Measurements from ENCODE around the gene COX5A. TPM values are rescaled to one million over a fixed set of nuclear protein-coding genes. Genes with fewer than 3 reads are reported as not detected.

Gene COX5A
- total and polyA plus RNA-seq, 2 of the 13 experiments (the other 11 are each of a cell fraction or from before 2014, with no cell fraction given): 158 to 218 TPM

Small RNAs within 50 kb of the gene (small RNA-seq; reads per million reads assigned to genes)
- gene RF00019 (ENCODE audit: insufficient read depth in 2 of 3, insufficient read length in 3 of 3, low read depth in 2 of 3, low replicate concordance in 1 of 3): 0 reads per million in 3 experiments

Other genes with a start within 250 kb of the COX5A start
- 17.4 and 24.3 TPM in 2 replicates for gene EDC3, start 242.0 kb downstream of the COX5A start, total RNA-seq (2016; rRNA removed; fragmentation: Illumina TruSeq; extraction: Trizol)
- 32.0 and 40.9 TPM in 2 replicates for gene EDC3, start 242.0 kb downstream of the COX5A start, polyA plus RNA-seq (2011; rRNA removed)
- 4.1 and 7.9 TPM in 2 replicates for gene CYP1A1, start 212.5 kb downstream of the COX5A start, total RNA-seq (2016; rRNA removed; fragmentation: Illumina TruSeq; extraction: Trizol)
- 8.0 and 11.0 TPM in 2 replicates for gene CYP1A1, start 212.5 kb downstream of the COX5A start, polyA plus RNA-seq (2011; rRNA removed)
- not detected in 2 replicates for gene CYP1A2, start 189.2 kb downstream of the COX5A start, total RNA-seq (2016; rRNA removed; fragmentation: Illumina TruSeq; extraction: Trizol)
- 0.07 and 0.09 TPM in 2 replicates for gene CYP1A2, start 189.2 kb downstream of the COX5A start, polyA plus RNA-seq (2011; rRNA removed)
- gene CSK, start 156.0 kb downstream of the COX5A start, total RNA-seq (2016; rRNA removed; fragmentation: Illumina TruSeq; extraction: Trizol): 20.6 and 21.3 TPM in 2 replicates
- gene CSK, start 156.0 kb downstream of the COX5A start, polyA plus RNA-seq (2011; rRNA removed): 12.5 and 18.8 TPM in 2 replicates
- gene LMAN1L, start 125.2 kb downstream of the COX5A start, total RNA-seq (2016; rRNA removed; fragmentation: Illumina TruSeq; extraction: Trizol): not detected in 2 replicates
- not detected in 2 replicates for gene LMAN1L, start 125.2 kb downstream of the COX5A start, polyA plus RNA-seq (2011; rRNA removed)
- not detected in 2 replicates for gene CPLX3, start 111.4 kb downstream of the COX5A start, total RNA-seq (2016; rRNA removed; fragmentation: Illumina TruSeq; extraction: Trizol)
- not detected in 2 replicates for gene CPLX3, start 111.4 kb downstream of the COX5A start, polyA plus RNA-seq (2011; rRNA removed)
- gene ULK3, start 94.9 kb downstream of the COX5A start, total RNA-seq (2016; rRNA removed; fragmentation: Illumina TruSeq; extraction: Trizol): 8.2 and 15.2 TPM in 2 replicates
- 23.7 and 25.1 TPM in 2 replicates for gene ULK3, start 94.9 kb downstream of the COX5A start, polyA plus RNA-seq (2011; rRNA removed)
- gene SCAMP2, start 64.7 kb downstream of the COX5A start, total RNA-seq (2016; rRNA removed; fragmentation: Illumina TruSeq; extraction: Trizol): 23.6 and 34.8 TPM in 2 replicates
- 121 and 137 TPM in 2 replicates for gene SCAMP2, start 64.7 kb downstream of the COX5A start, polyA plus RNA-seq (2011; rRNA removed)
- gene MPI, start 48.0 kb downstream of the COX5A start, total RNA-seq (2016; rRNA removed; fragmentation: Illumina TruSeq; extraction: Trizol): 36.9 and 49.7 TPM in 2 replicates
- gene MPI, start 48.0 kb downstream of the COX5A start, polyA plus RNA-seq (2011; rRNA removed): 63.5 and 66.7 TPM in 2 replicates
- 18.0 and 36.6 TPM in 2 replicates for gene FAM219B, start 31.2 kb downstream of the COX5A start, total RNA-seq (2016; rRNA removed; fragmentation: Illumina TruSeq; extraction: Trizol)
- gene FAM219B, start 31.2 kb downstream of the COX5A start, polyA plus RNA-seq (2011; rRNA removed): 50.2 and 52.3 TPM in 2 replicates
- gene RPP25, start 18.7 kb upstream of the COX5A start, total RNA-seq (2016; rRNA removed; fragmentation: Illumina TruSeq; extraction: Trizol): 0.08 and 0.11 TPM in 2 replicates
- 0.04 and 0.05 TPM in 2 replicates for gene RPP25, start 18.7 kb upstream of the COX5A start, polyA plus RNA-seq (2011; rRNA removed)
- 31.1 and 34.3 TPM in 2 replicates for gene SCAMP5, start 57.5 kb upstream of the COX5A start, total RNA-seq (2016; rRNA removed; fragmentation: Illumina TruSeq; extraction: Trizol)
- 49.0 and 58.1 TPM in 2 replicates for gene SCAMP5, start 57.5 kb upstream of the COX5A start, polyA plus RNA-seq (2011; rRNA removed)
- 9.9 and 12.3 TPM in 2 replicates for gene PPCDC, start 85.5 kb upstream of the COX5A start, total RNA-seq (2016; rRNA removed; fragmentation: Illumina TruSeq; extraction: Trizol)
- 12.8 and 13.9 TPM in 2 replicates for gene PPCDC, start 85.5 kb upstream of the COX5A start, polyA plus RNA-seq (2011; rRNA removed)

All from HepG2 (cell line).